Thyroid gland (tissue), 4 donors: ENCODE data around the gene LETM1. TPM values are rescaled to one million over a fixed set of nuclear protein-coding genes. Genes with fewer than 3 reads are reported as not detected.

ENCODE experiments used
- DNase-seq, 2 donors: peaks; one replicate each; pipeline ENCODE4 v3.0.0-alpha.2; 2019
- H3K27ac ChIP-seq, 3 donors: fragments of 200-600 bp; sonication (generic); 1 replicate in 2 of 3; 2 replicates in 1 of 3; pipeline ENCODE4 v1.5.1; 2016 to 2019; ENCODE audit warnings: mild to moderate bottlenecking in 1 of 3, moderate library complexity in 1 of 3
- H3K27me3 ChIP-seq: fragments of 200-600 bp; sonication (generic); one replicate; pipeline ENCODE4 v1.5.1; 2019
- H3K36me3 ChIP-seq, 2 donors: fragments of 200-600 bp; sonication (generic); one replicate each; pipeline ENCODE4 v1.5.1; 2016 to 2019
- H3K4me1 ChIP-seq, 2 donors: fragments of 200-600 bp; sonication (generic); one replicate each; pipeline ENCODE4 v1.5.1; 2017 to 2019
- H3K4me3 ChIP-seq, 3 donors: fragments of 200-600 bp; sonication (generic); replicated peaks in 1 of 3; 1 replicate in 2 of 3; 2 replicates in 1 of 3; pipeline ENCODE4 v1.5.1; 2016; ENCODE audit warnings: mild to moderate bottlenecking in 1 of 3
- H3K9me3 ChIP-seq: fragments of 200-600 bp; sonication (generic); one replicate; pipeline ENCODE4 v1.5.1; 2017
- POLR2A ChIP-seq, 2 donors: fragments of 450-650 bp; IDR thresholded peaks; one replicate each; pipeline ENCODE4 v1.6.1; 2017; ENCODE audit warnings: antibody characterized with exemption in 2 of 2, mild to moderate bottlenecking in 2 of 2, moderate library complexity in 1 of 2
- WGBS, 2 donors: methylation state at CpG; one replicate each; pipeline ENCODE4 v1.1.5; 2017; 5-methylcytosine and 5-hydroxymethylcytosine counted together
- intact Hi-C: fragments of 100-400 bp; cut with DNase I; formaldehyde crosslinking; loops from one replicate; pipeline ENCODE4 v1.15.1; 2023
- total RNA-seq, 4 donors: library from RNA; depleted of rRNA; stranded (reverse); fragments of >200 nt; gene quantifications; one replicate each; pipeline ENCODE4 v1.2.3, GENCODE V29; 2016
- TF ChIP-seq, protein P1 (sequence below), 6 experiments: fragments of 200-600 bp in 3 of 6; fragments of 450-650 bp in 3 of 6; sonication (generic) in 3 of 6; IDR thresholded peaks; one replicate each; pipeline ENCODE4 v1.5.1; 2016 to 2019; ENCODE audit warnings: antibody characterized with exemption in 6 of 6, mild to moderate bottlenecking in 2 of 6, inconsistent platforms in 1 of 6, moderate library complexity in 1 of 6

The LETM1 gene
- total RNA-seq, 4 donors from 2014 or later: 30.1 to 58.4 (median 49.0) TPM

DNA sequence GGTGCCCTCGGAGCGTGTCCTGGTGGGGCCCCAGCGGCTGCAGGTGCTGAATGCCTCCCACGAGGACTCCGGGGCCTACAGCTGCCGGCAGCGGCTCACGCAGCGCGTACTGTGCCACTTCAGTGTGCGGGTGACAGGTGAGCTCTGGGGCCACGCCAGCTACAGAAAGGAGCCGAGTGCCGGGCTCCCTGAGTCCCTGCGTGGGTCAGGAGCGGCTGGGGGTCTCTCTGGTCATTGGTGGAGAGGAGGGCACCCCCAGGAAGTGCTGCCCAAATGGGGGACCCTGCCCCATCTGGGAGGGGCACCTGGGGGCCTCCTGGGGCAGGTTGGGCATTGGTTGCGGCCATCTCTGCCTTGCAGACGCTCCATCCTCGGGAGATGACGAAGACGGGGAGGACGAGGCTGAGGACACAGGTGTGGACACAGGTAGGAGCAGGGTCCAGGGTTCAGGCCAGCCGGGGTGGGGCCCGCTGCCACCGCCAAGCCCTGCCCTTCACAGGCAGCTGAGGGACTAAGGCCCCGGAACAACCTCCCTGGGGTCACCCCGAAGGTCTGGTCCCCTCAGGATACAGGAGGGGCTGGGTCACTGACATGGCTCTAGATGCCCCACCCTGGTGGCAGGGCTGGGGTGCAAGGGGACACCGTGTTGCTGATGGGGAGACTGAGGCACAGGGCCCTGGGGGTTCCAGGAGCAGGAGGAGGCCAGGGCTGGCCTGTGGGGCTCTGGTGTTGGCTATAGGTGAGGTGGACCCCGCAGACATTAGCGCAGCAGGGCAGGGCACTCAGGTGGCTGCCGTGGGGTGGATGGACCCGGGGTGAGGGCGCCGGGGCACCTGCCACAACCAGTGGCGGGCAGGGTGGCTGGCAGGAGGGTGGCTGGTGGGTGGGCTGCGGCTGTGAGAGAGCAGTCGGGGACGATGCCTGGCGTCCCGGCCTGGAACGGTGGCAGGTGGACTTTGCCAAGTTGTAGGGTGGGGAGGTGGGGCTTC, 56.3 kb downstream of the LETM1 start:
- WGBS, 2 donors: 87 to 93% methylated on average over 19 to 25 of the region's 41 CpGs

DNA sequence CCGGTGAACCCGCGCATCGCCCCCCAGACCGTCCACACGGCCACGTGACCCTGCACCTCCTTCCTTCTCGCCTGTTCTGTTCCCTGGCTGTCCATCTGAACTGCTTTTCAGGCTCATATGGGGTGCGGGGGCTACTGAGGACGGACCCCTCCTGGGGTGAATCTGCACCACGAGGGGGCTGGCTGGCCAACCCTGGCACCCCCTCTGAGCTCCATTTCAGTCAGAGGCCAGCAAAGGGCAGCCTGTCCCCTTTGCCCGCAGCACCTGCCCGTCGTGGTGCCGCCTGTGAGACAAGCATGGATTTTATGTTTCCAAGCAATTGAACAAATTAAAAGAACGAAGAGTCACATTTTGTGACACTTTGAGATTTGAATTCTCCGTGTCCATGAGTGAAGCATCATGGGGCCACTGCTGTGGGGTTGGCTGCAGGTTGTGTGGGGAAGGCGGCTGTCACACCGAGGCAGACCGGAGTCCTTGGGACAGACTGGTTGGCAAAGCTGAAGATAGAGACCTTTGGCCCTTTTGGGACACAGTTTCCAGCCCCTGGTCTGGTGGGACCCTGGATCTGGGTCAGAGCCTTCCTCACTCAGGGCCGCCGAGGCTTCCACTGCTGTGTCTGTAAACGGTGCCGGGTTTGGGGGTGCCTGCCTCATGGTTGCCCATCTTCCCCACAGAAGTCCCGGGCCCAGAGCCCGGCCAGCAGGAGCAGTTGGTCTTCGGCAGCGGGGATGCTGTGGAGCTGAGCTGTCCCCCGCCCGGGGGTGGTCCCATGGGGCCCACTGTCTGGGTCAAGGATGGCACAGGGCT, 57.2 kb downstream of the LETM1 start:
- Histone ChIP-seq H3K4me1 (peaks cover 11 to 22% of the 10 kb centered on the region in 2 donors), H3K27me3 (peaks cover 5% of the 10 kb centered on the region), H3K27ac (no peak overlapping the region), H3K4me3 (no peak overlapping the region), H3K9me3 (no peaks in the 10 kb centered on the region), H3K36me3 (no peaks in the 10 kb centered on the region)
- TF ChIP-seq POLR2A (IDR thresholded peaks at IDR 0.05): no peak
- intact Hi-C loops: no loop called here
- WGBS, 2 donors: 93 to 95% methylated on average over 20 to 22 of the region's 30 CpGs
- DNase-seq: no peak

More for the DNA sequence above, 56.3 kb downstream of the LETM1 start:
- Histone ChIP-seq H3K36me3 (no peaks in the 10 kb centered on the region), H3K4me3 (no peak overlapping the region), H3K27ac (no peak overlapping the region), H3K27me3 (peaks cover 5% of the 10 kb centered on the region), H3K9me3 (no peaks in the 10 kb centered on the region), H3K4me1 (peaks cover 5 to 13% of the 10 kb centered on the region in 2 donors)
- TF ChIP-seq POLR2A (IDR thresholded peaks at IDR 0.05): no peak
- DNase-seq: no peak
- intact Hi-C loops: no loop called here

- no peak for DNase-seq
- intact Hi-C loops: no loop called here
- no peak overlapping the region for H3K27ac ChIP-seq
- peaks cover 5% of the 10 kb centered on the region for H3K27me3 ChIP-seq
- 91 to 93% methylated on average over 13 to 21 of the region's 27 CpGs for WGBS, 2 donors
- H3K4me3 ChIP-seq: no peak overlapping the region
- H3K9me3 ChIP-seq: no peaks in the 10 kb centered on the region
- TF ChIP-seq, protein P1, sequence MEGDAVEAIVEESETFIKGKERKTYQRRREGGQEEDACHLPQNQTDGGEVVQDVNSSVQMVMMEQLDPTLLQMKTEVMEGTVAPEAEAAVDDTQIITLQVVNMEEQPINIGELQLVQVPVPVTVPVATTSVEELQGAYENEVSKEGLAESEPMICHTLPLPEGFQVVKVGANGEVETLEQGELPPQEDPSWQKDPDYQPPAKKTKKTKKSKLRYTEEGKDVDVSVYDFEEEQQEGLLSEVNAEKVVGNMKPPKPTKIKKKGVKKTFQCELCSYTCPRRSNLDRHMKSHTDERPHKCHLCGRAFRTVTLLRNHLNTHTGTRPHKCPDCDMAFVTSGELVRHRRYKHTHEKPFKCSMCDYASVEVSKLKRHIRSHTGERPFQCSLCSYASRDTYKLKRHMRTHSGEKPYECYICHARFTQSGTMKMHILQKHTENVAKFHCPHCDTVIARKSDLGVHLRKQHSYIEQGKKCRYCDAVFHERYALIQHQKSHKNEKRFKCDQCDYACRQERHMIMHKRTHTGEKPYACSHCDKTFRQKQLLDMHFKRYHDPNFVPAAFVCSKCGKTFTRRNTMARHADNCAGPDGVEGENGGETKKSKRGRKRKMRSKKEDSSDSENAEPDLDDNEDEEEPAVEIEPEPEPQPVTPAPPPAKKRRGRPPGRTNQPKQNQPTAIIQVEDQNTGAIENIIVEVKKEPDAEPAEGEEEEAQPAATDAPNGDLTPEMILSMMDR (IDR thresholded peaks at IDR 0.05): no peak
- TF ChIP-seq POLR2A (IDR thresholded peaks at IDR 0.05): no peak
- H3K36me3 ChIP-seq: no peaks in the 10 kb centered on the region
- H3K4me1 ChIP-seq: peaks cover 11 to 22% of the 10 kb centered on the region in 2 donors
Measured at GRCh38 chr4:1797861-1798579, 57.9 kb downstream of the LETM1 start.

DNA sequence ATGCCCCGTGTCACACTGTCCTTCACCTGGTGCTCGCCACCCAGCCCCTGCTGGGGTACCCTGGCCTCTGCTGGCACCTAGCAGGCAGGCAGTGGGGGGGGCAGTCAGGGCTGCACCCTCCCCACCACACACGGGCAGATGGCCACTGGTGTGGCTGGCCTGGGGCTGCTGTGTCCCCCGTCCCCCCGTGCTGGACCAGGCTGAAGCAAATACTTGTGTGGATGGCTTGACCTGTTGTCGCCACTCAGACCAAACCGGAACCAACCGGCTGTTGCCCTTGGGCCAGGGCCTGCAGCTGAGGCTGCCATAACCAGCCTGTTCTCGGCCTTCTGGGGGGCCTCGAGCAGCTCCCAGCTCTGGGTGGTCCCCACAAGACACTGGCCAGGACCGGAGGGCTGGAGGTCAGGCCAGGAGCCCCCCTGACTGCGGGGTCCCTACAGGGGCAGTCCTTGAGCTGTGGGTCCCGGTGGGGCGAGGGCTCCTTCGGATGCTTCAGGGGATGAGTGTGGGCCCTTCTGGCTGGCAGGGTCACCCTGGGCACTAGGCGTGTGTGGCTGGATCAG, 58.6 kb downstream of the LETM1 start:
- no peaks in the 10 kb centered on the region for H3K9me3 ChIP-seq
- H3K36me3 ChIP-seq: no peaks in the 10 kb centered on the region
- 48 to 71% methylated on average over 4 to 6 of the region's 16 CpGs for WGBS, 2 donors
- H3K27me3 ChIP-seq: peaks cover 5% of the 10 kb centered on the region
- H3K27ac ChIP-seq: no peak overlapping the region
- TF ChIP-seq POLR2A (IDR thresholded peaks at IDR 0.05): no peak
- TF ChIP-seq, protein P1 (IDR thresholded peaks at IDR 0.05): no peak
- intact Hi-C loops: no loop called here
- DNase-seq: no peak
- no peak overlapping the region for H3K4me3 ChIP-seq
- H3K4me1 ChIP-seq: peaks cover 11 to 22% of the 10 kb centered on the region in 2 donors

- intact Hi-C loops: no loop called here
- Histone ChIP-seq H3K27ac (no peak overlapping the region), H3K4me3 (no peak overlapping the region), H3K4me1 (peaks cover 11 to 22% of the 10 kb centered on the region in 2 donors), H3K27me3 (peaks cover 5% of the 10 kb centered on the region), H3K9me3 (no peaks in the 10 kb centered on the region), H3K36me3 (no peaks in the 10 kb centered on the region)
- TF ChIP-seq POLR2A (IDR thresholded peaks at IDR 0.05): no peak
- TF ChIP-seq, protein P1 (IDR thresholded peaks at IDR 0.05): no peak
- no peak for DNase-seq
- 93 to 97% methylated on average over 8 to 14 of the region's 14 CpGs for WGBS, 2 donors
Measured at GRCh38 chr4:1796486-1797204, 59.3 kb downstream of the LETM1 start.
